ENCODE results near the gene JAK3. TPM values are rescaled to one million over a fixed set of nuclear protein-coding genes. Genes with fewer than 3 reads are reported as not detected.
"Not testable (repeated sequence)": the region's sequence is repeated elsewhere in the genome, so short reads cannot be mapped to it uniquely, and the experiment has no call there.

Gene JAK3
- total and polyA plus RNA-seq, 2 of the 13 experiments (the other 11 are each of a cell fraction or from before 2014, with no cell fraction given), result 3.4 to 18.6 TPM

GRCh38 chr19:17802137-17802858 is 45.5 kb downstream of the JAK3 start (continued):
- no peak for TF ChIP-seq ZHX1 (CRISPR knock-in tag; IDR thresholded peaks at IDR 0.05; ENCODE audit: low read depth)
- no peak for TF ChIP-seq KDM5A (IDR thresholded peaks at IDR 0.05; ENCODE audit: borderline replicate concordance, low read length)
- no peak for TF ChIP-seq PRDM4 (CRISPR knock-in tag; IDR thresholded peaks at IDR 0.05; ENCODE audit: borderline replicate concordance)

GRCh38 chr19:17798599-17798998 is 49.2 kb downstream of the JAK3 start:
- DNase-seq (ENCODE audit: low spot score); intact Hi-C loops (cut with micrococcal nuclease; ENCODE audit: unreplicated experiment); H3K9me3 ChIP-seq (ENCODE audit: low read length); ATAC-seq; H2AFZ ChIP-seq (ENCODE audit: low read length); H3K4me3 ChIP-seq (replicated peaks in 1 of 3; ENCODE audit: insufficient read depth in 1 of 3, low read depth in 2 of 3, low read length in 3 of 3); H3K27ac ChIP-seq (ENCODE audit: extremely low read length, insufficient read depth, low read length); H4K20me1 ChIP-seq (ENCODE audit: insufficient read depth, low read length); BruUV-seq (replicated peaks); FAIRE-seq; H3K4me2 ChIP-seq (ENCODE audit: low read depth, low read length); H3K9ac ChIP-seq (ENCODE audit: insufficient read depth, low read depth, low read length); H3K79me2 ChIP-seq (ENCODE audit: insufficient read depth, low read length); H3K36me3 ChIP-seq (replicated peaks in 1 of 2; ENCODE audit: control insufficient read depth in 1 of 2, insufficient read depth in 2 of 2, low read length in 2 of 2); CTCF ChIA-PET (ENCODE audit: low intra/inter-chr PET ratio, low total read pairs): not testable (repeated sequence)
- TF ChIP-seq ZNF770 (CRISPR knock-in tag; IDR thresholded peaks at IDR 0.05), result peak; percentile 63; the same call in 1 of the 2 replicates
- POLR2A ChIA-PET, result interaction anchor here (0.7 to 0.8 kb wide), 2 partner anchors 18 to 32 kb away, joined by 3 to 4 read pairs; no protein-coding TSS in a partner anchor
- in situ Hi-C loops (cut with HindIII; ENCODE audit: extremely low pct_ligation_motif_present, low pct_unique_long_range_greater_than_20kb), result loop anchor here (5.0 kb wide), 1 partner anchor 49 kb away; the partner anchor contains the start of gene JAK3
- H3K4me1 ChIP-seq (ENCODE audit: insufficient read depth, low read length), result peaks cover 49% of the 10 kb centered on the region
- H3K27me3 ChIP-seq (ENCODE audit: control insufficient read depth in 1 of 2, insufficient read depth in 2 of 2, low read length in 2 of 2), result peaks cover 0 to 12% of the 10 kb centered on the region in 2 experiments; a peak in 1 of 5 replicates
- WGBS (ENCODE audit: low lambda C conversion rate), result 86% methylated on average over 3 of the region's 3 CpGs
